ENCODE data around the gene CCNQ. TPM values are rescaled to one million over a fixed set of nuclear protein-coding genes. Genes with fewer than 3 reads are reported as not detected.

The CCNQ gene
- total and polyA plus RNA-seq, 2 donors (not counting 1 experiment from before 2014, with no cell fraction given), result 19.9 to 28.2 TPM

DNA sequence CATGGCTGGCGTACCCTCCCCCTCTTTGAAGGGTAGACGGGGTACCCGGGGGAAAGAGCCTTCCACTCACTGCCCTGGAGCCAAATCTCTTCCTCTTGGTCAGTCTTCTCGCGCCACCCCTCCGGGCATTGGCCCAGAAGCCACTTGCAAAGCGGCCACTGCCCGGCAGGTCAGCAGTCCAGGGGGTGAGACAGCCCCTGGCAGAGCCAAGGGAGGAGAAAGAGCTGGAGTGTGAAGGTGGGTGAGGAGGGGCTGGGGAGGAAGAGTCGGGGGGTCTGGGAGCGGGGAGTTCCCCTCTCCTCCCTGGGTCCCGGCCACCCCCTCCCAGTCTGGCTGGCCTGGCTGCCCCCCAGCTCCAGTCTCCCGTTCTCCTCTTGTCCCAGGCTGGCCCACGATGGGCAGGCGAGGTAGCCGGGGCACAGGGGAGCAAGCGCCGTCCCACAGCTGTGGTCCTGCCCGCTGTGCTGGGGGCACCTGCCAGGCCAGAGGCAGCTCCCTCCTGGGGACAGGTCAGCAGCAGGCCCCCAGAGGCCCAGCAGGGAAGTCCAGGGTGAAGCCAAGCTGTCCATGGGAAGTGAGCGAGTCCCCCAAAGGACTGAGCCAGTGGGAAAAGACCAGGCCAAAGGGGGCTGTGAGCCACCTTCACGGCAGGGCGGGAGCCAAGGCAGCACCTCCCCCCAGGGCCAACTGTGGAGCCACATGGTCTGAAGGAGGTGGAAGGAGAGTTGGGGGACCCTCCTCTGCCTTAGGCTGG, 26.5 kb upstream of the CCNQ start:
- no peak overlapping the region for H3K4me3 ChIP-seq (replicated peaks in 1 of 4; ENCODE audit: control extremely low read depth in 1 of 4, insufficient read depth in 1 of 4, low read depth in 3 of 4, low read length in 4 of 4)
- TF ChIP-seq EZH2 (IDR thresholded peaks at IDR 0.05; ENCODE audit: low read length, missing control alignments), result no peak
- TF ChIP-seq, protein P1, sequence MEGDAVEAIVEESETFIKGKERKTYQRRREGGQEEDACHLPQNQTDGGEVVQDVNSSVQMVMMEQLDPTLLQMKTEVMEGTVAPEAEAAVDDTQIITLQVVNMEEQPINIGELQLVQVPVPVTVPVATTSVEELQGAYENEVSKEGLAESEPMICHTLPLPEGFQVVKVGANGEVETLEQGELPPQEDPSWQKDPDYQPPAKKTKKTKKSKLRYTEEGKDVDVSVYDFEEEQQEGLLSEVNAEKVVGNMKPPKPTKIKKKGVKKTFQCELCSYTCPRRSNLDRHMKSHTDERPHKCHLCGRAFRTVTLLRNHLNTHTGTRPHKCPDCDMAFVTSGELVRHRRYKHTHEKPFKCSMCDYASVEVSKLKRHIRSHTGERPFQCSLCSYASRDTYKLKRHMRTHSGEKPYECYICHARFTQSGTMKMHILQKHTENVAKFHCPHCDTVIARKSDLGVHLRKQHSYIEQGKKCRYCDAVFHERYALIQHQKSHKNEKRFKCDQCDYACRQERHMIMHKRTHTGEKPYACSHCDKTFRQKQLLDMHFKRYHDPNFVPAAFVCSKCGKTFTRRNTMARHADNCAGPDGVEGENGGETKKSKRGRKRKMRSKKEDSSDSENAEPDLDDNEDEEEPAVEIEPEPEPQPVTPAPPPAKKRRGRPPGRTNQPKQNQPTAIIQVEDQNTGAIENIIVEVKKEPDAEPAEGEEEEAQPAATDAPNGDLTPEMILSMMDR (conservative IDR thresholded peaks at IDR 0.05 in 1 of 2, IDR thresholded peaks at IDR 0.05 in 1 of 2; ENCODE audit: low read depth in 1 of 2, low read length in 2 of 2), result no peak
- H3K9ac ChIP-seq (ENCODE audit: insufficient read depth, low read length), result no peak overlapping the region

DNA sequence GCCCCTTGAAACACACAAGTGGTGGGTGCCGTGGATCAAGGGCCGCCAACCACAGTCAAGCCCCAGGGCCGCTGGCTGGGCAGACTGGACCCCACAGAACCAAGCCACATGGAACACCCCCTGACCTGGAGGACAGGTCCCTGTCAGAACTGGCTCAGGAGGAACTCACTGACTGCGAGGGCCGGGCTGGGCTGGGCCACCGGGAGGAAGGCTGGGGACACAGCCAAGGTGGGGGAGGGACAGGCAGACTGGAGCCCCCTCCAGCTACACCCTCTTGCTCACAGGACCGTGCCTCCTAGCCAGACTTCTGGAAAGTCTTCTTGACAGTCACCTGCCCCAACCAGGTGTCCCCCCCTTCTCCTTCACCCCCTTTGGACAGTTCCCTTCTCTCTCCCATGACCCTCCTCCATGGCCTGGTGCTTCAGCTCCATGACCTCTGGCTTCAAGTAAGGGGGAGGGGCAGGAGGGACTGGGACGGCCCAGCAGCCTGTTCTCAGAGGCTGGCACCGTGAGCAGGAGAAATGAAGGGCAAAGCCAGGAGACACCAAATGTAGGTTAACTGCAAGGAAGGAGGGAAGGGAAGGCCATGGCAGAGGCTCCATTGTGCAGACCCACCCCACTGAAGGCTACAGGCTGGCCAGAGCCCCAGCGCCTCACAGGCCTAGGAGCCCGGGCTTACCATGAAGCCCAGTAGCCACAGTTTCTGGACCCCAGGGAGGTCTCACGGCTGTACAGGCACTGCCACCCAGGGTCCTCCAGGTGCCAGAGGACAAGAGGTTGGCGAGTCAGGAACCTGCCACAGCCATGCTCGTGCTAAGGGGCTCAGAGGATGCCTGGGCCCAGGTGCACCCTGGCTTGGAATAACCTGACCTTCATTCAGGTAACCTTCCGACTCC, 25.5 kb upstream of the CCNQ start:
- TF ChIP-seq, protein P1 (conservative IDR thresholded peaks at IDR 0.05 in 1 of 2, IDR thresholded peaks at IDR 0.05 in 1 of 2; ENCODE audit: low read depth in 1 of 2, low read length in 2 of 2), result no peak
- no peak for TF ChIP-seq EZH2 (IDR thresholded peaks at IDR 0.05; ENCODE audit: low read length, missing control alignments)
- Histone ChIP-seq H3K4me3 (replicated peaks in 1 of 4; ENCODE audit: control extremely low read depth in 1 of 4, insufficient read depth in 1 of 4, low read depth in 3 of 4, low read length in 4 of 4) (no peak overlapping the region), H3K9ac (ENCODE audit: insufficient read depth, low read length) (no peak overlapping the region), H4K20me1 (ENCODE audit: control insufficient read depth, extremely low read depth, insufficient read depth, low read length) (no peaks in the 10 kb centered on the region), H3K4me2 (ENCODE audit: extremely low read depth, insufficient read depth, low read length) (no peak overlapping the region), H3K79me2 (ENCODE audit: control insufficient read depth, insufficient read depth, low read length) (no peaks in the 10 kb centered on the region), H3K27me3 (ENCODE audit: control insufficient read depth, insufficient read depth, low read length) (no peaks in the 10 kb centered on the region), H2AFZ (ENCODE audit: low read length) (no peak overlapping the region), H3K9me3 (ENCODE audit: control insufficient read depth, insufficient read depth, low read depth, low read length) (no peaks in the 10 kb centered on the region), H3K36me3 (ENCODE audit: control insufficient read depth, insufficient read depth, low read length) (no peaks in the 10 kb centered on the region), H3K27ac (ENCODE audit: insufficient read depth, low read length) (no peak overlapping the region), H3K4me1 (ENCODE audit: control insufficient read depth, extremely low read depth, insufficient read depth, low read length) (no peaks in the 10 kb centered on the region)
- no peak for DNase-seq (ENCODE audit: low read depth in 2 of 2)

More for the DNA sequence above, 26.5 kb upstream of the CCNQ start:
- Histone ChIP-seq H3K4me2 (ENCODE audit: extremely low read depth, insufficient read depth, low read length) (no peak overlapping the region), H3K4me1 (ENCODE audit: control insufficient read depth, extremely low read depth, insufficient read depth, low read length) (no peaks in the 10 kb centered on the region), H3K36me3 (ENCODE audit: control insufficient read depth, insufficient read depth, low read length) (no peaks in the 10 kb centered on the region), H3K79me2 (ENCODE audit: control insufficient read depth, insufficient read depth, low read length) (no peaks in the 10 kb centered on the region), H2AFZ (ENCODE audit: low read length) (no peak overlapping the region), H3K27ac (ENCODE audit: insufficient read depth, low read length) (no peak overlapping the region), H4K20me1 (ENCODE audit: control insufficient read depth, extremely low read depth, insufficient read depth, low read length) (no peaks in the 10 kb centered on the region), H3K9me3 (ENCODE audit: control insufficient read depth, insufficient read depth, low read depth, low read length) (no peaks in the 10 kb centered on the region), H3K27me3 (ENCODE audit: control insufficient read depth, insufficient read depth, low read length) (no peaks in the 10 kb centered on the region)
- DNase-seq (ENCODE audit: low read depth in 2 of 2), result no peak

DNA sequence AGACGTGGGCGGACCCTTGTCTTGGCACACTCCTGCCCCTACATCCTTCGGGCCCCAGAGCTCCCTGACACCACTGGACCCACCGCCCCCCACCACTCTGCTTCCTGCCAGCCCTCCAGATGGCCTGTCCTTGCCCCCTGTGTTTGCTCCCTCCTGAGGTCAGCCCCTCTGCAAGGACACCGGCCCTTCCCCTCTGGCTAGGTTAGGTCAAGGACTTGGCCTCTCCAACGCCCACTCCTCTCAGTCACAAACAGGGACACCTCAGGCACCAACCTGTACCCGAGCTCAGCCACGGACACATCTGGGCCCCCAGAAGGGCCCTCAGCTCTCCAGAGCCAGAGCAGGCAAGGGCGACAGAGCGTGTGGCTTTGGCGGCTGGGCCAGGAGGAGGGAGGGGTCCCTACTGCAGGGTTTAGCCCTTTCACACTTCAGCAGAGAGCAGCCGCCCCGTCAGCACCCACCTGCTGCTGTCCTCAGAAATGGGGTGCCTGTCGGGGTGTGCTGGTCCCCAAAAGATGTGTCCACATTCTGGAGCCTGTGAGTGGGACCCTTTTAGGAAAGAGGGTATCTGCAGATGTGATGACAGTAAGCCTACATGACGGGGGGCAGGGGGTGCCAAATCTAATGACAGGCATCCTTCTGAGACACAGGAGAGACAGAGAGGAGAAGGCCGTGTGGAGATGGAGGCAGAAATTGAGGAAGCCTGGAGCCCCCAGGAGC, 24.5 kb upstream of the CCNQ start:
- Histone ChIP-seq H3K79me2 (ENCODE audit: control insufficient read depth, insufficient read depth, low read length) (no peaks in the 10 kb centered on the region), H3K9me3 (ENCODE audit: control insufficient read depth, insufficient read depth, low read depth, low read length) (no peaks in the 10 kb centered on the region), H4K20me1 (ENCODE audit: control insufficient read depth, extremely low read depth, insufficient read depth, low read length) (no peaks in the 10 kb centered on the region), H3K36me3 (ENCODE audit: control insufficient read depth, insufficient read depth, low read length) (no peaks in the 10 kb centered on the region), H2AFZ (ENCODE audit: low read length) (no peak overlapping the region), H3K4me2 (ENCODE audit: extremely low read depth, insufficient read depth, low read length) (no peak overlapping the region), H3K9ac (ENCODE audit: insufficient read depth, low read length) (no peak overlapping the region), H3K4me3 (replicated peaks in 1 of 4; ENCODE audit: control extremely low read depth in 1 of 4, insufficient read depth in 1 of 4, low read depth in 3 of 4, low read length in 4 of 4) (no peak overlapping the region), H3K27ac (ENCODE audit: insufficient read depth, low read length) (no peak overlapping the region), H3K27me3 (ENCODE audit: control insufficient read depth, insufficient read depth, low read length) (peaks cover under 1% of the 10 kb centered on the region), H3K4me1 (ENCODE audit: control insufficient read depth, extremely low read depth, insufficient read depth, low read length) (no peaks in the 10 kb centered on the region)
- DNase-seq (ENCODE audit: low read depth in 2 of 2), result no peak
- TF ChIP-seq, protein P1 (conservative IDR thresholded peaks at IDR 0.05 in 1 of 2, IDR thresholded peaks at IDR 0.05 in 1 of 2; ENCODE audit: low read depth in 1 of 2, low read length in 2 of 2), result no peak
- no peak for TF ChIP-seq EZH2 (IDR thresholded peaks at IDR 0.05; ENCODE audit: low read length, missing control alignments)
